GM19035 (cell line): Measurements from ENCODE around the gene TMEM266.
A peak's percentile ranks its signal among the peaks of the same experiment; 100 is the strongest.

Source experiments
- ATAC-seq: cut with Tn5 transposase; IDR thresholded peaks from one replicate; pipeline ENCODE4 v1.9.1; 2021; ENCODE audit not compliant: unreplicated experiment

Gene TMEM266

DNA sequence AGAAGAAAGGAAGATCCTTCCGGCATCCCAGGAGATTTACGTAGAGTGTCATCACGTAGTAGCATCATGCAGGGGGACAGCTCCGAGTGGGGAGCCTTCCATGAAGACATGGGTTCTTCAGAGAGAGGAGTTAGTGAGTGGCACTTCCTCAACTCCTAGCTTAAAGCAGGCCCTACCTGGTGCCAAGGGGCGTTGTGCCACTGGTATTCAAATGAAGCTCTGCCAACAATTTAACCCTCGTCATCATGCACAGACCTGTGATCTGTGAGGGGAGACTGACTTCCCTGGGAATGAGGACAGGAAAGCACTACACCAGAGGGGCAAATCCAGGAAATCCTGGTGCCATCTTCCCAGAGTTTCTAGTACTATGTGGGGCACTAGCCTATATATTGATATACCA lies 59.0 kb downstream of the TMEM266 start:
- ATAC-seq: no peak

DNA sequence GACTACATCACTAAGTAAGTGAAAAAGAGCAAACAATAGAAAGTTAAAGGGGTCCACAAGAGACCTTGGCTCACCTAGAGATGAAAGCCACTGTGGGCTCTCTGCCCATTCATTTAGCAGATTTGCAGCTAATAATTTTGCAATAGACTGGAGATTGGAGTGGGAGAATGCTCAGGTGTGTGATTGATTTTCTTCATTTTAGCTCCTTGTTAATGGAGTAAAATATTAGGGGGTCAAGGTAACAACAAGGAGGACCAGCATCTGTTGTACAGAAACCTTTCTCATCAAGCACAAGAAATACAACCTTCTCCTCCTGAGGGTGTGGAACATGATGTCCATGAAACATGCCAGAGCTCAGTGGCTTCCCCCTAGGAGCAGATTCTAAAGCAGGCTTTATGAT lies 63.2 kb downstream of the TMEM266 start:
- no peak for ATAC-seq

DNA sequence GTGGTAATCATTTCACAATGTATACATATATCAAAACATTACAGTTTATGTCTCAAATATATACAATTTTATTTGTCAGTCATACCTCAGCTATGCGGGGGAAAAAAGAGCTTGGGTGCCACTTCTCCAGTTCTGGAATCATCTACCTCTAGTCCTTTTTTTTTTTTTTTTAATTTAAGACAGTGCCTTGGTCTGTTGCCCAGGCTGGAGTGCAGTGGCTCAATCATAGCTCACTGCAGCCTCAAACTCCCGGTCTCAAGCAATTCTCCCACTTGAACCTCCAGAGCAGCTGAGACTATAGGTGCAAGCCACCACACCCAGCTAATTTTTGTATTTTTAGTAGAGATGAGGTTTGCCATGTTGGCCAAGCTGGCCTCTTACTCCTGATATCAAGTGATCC lies 67.4 kb downstream of the TMEM266 start:
- no peak for ATAC-seq

DNA sequence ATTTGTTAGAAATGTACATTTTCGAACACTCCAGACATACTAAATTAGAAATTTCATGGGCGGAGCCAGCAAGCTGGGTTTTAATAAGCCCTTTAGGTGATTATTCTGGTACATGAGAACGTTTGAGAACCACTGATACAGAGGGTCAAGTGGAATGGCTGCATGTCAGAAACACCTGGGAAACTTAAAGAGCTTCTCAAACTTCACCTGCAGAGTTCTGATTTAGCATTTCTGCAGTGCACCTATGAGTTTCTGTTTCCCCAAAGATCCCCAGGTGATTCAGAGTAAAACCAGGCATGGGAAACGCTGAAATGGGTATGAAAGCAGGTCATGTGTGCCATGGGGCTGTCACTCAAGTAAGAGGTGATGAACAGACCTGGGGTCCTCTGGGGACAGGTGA lies 68.1 kb downstream of the TMEM266 start:
- ATAC-seq: no peak

DNA sequence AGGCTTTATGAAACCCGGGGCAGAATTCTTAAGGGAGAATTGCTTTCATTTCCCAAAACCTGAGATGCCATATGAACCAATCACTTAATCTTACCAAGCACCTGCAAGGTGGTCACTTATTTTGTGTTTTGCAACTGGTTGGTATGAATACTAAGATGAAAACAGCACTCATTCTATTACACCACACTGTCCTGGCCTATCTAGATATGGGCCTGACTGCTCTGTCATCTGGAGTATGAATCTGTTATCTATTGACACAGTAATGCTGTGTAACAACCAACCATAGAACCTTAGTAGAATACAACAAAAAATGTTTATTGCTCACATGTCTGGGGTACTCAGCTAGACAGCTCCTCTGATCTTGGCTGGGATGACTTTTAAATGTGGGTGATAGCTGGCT lies 74.8 kb downstream of the TMEM266 start:
- no peak for ATAC-seq

DNA sequence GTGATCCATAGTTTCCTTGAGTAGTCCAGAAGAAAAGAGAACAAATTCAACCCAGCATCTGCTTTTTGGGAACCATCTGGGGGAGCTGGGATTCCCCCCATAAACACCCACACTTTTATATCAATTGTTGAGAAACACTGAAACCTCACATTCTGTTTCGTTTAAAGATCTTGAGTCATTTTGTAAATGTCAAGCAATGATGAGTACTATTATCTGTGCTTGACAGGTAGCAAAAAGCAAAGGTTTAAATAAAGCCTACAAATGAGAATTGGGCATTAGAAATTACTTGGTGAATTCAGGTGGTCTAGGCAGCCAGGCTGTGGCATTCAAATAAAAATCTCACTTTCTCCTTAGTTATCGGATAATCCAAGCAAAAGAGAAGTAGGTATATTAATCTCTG lies 75.7 kb downstream of the TMEM266 start:
- no peak for ATAC-seq

DNA sequence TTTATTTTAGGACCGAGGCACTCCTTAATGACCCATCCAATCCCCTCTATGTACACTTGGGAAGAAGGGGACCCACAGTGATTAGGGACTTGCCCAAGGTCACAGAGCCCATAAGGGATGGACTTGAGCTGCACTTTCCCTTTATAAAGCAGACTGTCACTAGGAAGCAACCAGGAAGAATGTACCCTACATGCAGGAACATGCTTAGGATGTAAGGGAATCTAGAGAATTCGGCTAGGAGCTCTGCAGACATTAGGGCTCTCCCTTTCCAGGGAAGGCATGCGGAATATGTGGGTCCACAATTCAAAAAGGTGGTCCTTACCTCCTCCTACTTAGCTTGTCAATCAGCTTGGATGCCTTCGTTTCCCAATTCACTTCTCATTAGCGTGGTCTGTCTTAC lies 78.7 kb downstream of the TMEM266 start:
- no peak for ATAC-seq

DNA sequence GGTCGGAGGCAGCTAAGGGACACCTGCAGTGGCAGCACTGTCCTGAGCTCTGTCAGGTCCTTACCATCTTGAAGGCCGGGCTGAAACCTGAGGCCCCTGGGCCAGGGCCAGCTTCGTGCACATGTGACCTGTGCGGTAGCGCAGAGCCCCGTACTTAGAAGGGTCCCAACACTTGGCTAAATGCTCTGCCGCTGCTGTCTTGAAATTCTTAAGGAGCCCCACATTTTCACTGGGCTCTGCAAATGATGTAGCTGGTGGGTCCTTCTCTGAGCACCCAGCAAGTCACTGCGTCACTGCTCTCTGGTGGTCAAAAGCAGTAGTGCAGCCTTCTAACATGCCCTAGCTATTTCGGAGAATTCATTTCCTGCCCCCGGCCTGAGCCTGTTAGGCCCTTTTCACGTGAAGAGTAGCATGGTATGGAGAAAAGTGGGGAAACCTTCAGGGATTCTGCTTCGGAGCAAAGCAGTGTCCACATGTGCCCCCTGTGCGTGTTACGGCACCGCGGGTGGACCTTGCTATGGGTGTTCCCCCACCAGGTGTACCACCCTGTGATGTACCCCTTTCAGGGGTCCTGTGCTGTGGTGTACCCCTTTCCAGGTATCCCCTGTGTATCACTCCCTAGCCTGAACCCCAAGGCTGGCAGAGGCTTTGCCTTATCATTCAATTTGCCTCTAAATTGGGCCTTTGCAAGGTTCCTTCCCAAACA lies 79.7 kb downstream of the TMEM266 start:
- ATAC-seq: peak; percentile 65

DNA sequence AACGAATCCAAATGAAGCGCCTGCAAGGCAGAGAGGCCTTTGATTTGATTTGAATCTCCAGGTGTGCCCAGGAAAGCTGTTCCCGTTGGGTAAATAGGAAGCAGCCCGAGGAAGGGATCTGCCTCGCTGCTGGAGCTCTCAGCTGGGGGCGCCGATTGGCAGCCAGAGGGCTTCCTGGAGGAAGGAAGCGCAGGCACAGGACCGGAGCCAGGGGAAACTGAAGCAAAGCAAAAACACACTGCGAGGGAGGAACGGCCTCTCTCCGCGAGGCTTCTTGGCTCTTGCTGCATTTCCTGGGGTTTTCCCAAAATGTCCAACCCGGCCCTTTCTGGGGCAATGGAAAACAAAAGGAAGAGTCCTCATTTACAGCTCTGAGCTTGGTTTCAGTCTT lies 80.3 kb downstream of the TMEM266 start:
- ATAC-seq: no peak

DNA sequence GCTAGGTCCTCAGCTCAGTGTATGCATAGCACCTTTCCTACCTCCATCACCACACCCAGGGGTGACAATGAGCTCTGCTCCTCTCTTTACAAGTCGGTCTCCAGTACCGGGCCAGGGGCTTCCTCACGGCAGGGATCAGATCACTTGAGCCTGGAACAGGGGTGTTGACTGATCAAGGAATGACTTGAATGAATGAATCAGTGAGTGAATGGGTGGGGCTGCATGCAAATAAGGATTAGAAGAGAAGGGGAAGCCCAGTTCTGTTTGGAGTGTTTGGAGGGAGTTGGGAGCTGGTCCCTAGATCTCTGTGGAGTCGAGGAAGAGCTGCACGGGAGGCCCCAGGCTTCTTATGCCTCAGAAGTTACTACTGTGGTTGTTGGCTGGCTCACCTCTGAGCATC lies 87.0 kb downstream of the TMEM266 start:
- no peak for ATAC-seq

DNA sequence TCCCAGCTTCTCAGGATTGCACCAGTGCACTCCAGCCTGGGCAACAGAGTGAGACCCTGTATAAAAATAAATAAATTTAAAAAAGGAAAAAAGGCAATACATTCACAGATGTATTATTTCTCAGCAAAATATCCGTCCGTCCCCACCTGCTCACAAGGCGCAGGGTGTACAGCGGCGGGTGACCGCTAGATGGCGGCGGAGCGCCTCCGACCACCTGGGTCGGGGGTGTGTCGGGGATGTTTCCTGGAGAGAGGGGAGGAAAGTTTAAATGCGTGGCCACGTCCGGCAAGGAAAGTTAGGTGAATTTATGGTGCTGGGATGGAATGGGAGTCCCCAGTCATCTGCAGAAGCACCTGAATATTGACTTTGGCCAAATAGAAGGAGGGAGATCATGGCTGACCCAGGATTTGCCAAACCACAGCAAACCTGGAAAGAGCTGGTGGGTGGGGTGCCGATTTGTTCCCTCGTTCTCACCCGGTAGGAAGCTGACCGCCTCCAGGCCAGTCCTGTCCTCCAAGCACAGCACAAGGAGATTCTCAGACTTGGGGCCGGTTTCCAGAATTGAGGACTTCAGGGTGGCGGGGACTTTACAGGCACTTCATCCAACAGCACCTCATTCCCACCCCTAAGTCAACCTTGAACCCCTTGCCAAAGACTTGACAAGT lies 88.3 kb downstream of the TMEM266 start:
- no peak for ATAC-seq

DNA sequence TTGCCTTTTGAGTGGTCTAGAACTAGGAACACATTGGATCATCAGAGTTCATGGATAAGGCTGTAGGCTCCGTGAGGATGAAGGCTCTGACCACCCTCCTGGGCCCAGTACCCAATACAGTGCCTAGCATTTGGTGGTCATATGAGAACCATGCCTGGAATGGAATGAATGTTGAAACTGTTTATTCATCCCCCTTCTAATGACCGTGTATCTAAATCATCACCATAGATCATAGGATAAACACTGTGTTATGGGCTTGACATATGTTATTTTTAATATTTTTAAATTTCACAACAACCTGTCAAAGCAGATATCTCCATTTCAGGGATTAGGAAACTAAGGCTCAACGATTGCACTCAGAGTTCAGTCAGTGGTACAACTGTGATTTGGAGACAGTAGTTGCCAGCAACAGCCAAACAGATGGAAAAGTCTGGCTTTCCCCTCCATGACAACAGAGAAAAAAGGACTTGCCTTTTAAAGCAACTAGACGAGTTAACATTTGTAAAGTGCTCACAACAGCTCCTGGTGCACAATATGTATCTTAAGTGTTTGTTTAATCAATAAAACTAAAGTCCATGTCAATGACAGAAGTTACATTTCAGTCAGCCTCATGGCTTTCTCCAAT lies 89.6 kb downstream of the TMEM266 start:
- ATAC-seq: no peak

DNA sequence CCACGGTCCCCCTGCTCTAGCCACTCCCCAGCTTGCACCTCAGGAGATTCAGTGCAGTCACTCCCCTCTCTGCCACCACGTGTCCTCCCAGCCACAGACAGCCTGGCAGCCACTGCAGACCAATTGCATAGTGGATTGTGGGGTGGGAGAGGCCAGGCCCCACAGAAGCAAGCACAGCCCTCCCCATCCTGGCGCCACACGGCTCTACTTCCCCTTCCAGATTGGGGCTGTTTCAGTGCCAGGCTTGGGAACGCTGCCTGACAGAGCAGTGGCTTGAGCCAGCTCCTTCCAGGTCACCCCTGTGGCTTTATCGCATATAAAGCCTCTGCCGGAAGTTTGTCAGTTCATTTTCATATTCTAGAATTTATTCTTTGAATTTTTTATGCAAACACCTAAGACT lies 90.7 kb downstream of the TMEM266 start:
- ATAC-seq: peak; percentile 22

DNA sequence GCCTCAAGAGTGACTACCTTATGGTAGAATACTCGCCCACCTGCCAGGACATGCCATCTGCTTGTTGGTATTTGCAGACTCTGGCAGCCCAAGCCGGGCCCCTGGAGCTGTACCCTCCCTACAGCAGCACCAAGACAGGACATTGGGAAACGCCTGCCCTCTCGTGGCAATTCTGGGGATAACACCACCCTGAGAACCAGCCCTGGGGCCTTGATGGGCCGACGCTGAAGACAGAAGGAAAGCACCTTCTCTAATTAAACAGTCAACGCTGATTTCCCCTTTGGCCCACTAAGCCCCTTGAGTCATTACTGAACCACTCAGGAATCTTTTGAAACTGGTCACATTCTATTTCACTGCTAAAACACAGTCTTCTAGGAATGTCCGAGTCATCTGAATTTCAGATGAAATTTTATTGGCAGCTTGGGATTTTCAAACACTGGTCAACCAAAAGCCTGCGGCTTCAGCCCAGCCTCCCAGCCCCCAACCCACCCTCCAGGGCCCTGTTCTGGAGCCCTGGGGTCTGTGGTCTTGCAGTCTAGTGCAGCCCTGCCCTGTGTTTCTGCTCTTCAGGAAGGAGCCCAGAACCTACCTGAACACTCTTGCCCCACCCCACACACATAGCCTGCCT lies 91.3 kb downstream of the TMEM266 start:
- ATAC-seq: peak; percentile 90

DNA sequence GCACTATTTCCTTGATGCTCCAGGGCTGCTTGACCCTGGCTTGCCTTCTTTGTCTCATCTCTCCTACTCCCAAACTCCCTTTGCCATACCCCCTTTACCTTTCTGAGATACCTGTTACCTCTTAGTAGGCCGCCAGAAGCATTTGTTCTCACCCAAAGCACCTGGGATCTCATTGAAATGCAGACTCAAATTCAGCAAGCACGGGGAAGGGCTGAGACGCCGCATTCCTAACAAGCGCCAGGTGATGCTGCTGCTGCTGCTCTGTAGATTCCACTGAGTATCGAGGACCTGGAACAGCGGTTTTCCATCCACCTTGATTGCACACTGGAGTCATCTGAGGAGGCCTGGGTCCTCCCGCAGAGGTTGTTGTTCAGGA lies 91.8 kb downstream of the TMEM266 start:
- no peak for ATAC-seq

DNA sequence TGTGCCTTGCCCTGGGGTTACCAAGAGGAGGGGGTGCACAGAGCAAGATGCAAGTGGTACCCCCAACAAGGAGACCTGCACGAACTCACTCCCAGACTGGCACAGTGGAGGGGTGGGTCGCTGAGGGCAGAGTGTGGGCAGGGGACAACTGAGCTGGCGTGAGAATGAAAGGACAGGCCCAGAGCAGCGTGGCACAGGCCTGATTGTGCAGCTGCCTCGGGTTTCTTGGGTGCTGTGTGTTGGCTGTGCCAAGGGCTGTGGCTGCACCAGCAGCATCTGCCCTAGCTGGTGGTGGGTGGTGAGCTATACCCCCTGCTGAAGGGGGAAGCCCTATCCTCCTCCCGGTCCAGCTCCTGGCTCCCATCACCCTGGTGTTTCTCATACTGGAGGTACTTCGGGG lies 92.4 kb downstream of the TMEM266 start:
- ATAC-seq: no peak

DNA sequence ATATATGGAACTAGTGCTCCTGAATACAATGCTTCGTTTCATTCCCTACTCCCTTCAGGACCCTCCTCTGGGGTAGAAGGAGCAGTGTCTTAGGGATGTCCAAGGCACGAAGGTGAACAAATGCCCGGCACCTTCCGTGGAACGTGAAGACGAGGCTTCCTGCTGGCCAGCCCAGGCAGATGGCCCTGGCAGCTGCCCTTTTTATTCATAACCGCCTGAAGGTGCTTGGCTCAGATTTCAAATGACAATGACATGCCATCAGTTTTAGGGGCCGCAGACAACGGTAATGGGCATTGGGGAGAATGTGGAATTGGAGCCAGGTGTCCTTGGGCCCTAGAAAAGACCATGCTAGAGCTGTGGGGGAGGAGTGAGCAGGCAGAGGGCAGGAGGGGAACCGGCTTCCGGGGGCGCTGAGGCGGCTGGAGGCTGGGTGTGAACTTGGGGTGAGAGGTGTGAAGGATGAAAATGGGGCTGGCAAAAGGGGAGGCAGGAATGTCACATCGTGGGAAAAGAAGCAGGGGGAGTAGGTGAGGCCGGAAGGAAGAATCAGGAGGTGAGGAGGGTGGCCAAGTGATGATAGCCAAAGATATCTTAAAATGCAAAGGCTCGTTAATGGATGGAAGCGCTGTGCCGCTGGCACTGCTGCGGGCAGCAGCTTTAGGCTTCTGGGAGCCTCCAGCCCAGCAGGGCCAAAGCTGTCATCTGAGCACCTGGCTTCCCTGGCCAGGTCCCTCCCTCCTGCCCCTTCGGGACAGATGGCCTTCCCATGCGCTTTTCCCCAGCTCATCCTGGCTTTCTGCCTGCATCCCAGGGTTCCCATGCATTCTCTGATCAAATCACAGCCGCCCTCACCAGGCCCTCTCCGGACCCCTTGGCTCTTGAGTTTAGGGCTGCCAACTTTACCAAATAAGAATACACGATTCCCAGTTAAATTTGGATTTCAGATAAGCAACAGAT lies 93.7 kb downstream of the TMEM266 start:
- ATAC-seq: no peak

DNA sequence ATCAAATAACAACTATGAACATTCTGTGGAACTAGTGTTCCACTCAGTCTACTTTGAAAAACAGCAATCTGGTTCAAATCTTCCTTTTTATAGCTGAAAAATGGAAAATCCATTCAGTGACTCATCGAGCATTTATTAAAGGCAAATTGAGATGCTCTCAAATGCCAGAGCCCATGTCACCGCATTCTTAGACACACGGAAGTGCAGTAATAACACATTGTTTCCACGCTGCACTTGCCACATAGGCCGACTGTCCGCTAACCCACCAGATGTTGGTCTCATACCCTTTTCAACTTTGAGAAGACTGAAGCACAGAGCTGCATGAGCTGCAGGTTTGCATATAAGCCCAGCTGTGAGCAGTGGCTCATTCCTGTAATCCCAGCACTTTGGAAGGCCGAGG lies 95.9 kb downstream of the TMEM266 start:
- no peak for ATAC-seq

DNA sequence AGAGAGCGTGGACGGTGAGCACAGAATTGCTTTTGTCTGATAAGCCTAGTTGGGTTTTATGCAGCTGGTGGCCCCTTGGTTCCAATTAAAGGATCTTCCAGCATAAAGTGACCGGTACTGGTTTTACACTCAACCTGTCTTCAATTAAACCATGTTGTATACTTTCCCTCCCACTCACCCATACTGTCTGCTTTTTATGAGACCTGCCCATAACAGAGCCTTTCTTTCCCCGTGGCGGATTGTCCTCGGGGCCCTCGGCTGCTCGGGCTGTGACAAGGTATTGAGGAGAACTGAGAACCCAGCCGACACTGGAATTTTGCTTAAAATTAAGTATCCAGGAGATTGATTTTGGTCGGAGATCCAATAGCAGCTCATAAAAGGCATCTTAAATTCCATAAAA lies 98.4 kb downstream of the TMEM266 start:
- no peak for ATAC-seq

DNA sequence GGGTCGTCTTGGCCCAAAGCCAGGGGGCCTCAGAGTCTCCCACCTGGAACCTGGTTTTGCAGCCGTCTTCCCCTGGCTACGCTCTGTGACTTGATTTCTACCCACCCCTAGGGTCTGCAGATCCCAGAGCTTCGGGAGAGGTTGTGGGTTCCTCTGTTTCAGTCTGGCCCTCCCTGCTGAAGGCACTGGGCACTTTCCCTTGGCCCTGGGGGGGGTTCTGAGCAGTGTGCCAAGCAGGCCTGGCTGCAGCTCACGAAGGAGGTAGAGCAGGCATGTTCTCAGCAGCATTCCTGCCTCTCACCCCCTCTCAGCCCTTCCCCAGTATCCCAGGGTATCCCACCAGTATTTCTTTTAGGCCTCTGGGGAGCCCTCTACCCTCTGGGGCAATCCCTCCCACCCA lies 99.0 kb downstream of the TMEM266 start:
- no peak for ATAC-seq

DNA sequence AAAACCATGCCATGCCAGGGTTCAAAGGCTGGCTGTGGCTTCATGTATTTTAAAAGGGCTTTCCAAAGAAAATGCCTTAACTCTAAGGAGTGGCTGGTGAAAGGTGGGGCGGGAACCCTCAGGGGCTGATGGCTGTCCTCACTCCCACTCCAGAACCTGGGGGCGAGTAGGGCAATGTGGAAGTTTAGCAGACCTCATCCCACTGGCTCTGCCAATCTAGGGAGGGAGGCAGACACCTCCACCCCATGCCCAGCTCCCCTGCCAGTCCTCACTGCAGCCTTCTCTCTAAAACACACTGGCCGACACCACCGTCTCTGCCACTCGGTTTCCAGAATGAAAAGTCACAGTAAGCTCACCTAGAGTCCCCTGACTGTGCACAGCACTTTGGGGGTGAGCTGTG lies 99.5 kb downstream of the TMEM266 start:
- ATAC-seq: no peak
